Glutamatergic neuron (in vitro differentiated cells): ENCODE measurements around the gene LRP4. TPM values are rescaled to one million over a fixed set of nuclear protein-coding genes. Genes with fewer than 3 reads are reported as not detected.
A peak's percentile ranks its signal among the peaks of the same experiment; 100 is the strongest.

Source experiments
- DNase-seq: peaks from one replicate; pipeline ENCODE4 v3.0.0; 2022
- H3K27ac Mint-ChIP-seq: one replicate; pipeline ENCODE4 v1.8.0; 2020; ENCODE audit warnings: mild to moderate bottlenecking, mixed read lengths, inconsistent platforms; ENCODE audit not compliant: unreplicated experiment
- H3K27me3 Mint-ChIP-seq: one replicate; pipeline ENCODE4 v1.8.0; 2020; ENCODE audit warnings: mild to moderate bottlenecking, moderate library complexity, mixed read lengths, inconsistent platforms; ENCODE audit not compliant: unreplicated experiment
- H3K36me3 Mint-ChIP-seq: one replicate; pipeline ENCODE4 v1.8.0; 2020; ENCODE audit warnings: mild to moderate bottlenecking, mixed read lengths, inconsistent platforms; ENCODE audit not compliant: unreplicated experiment
- H3K4me1 Mint-ChIP-seq: one replicate; pipeline ENCODE4 v1.8.0; 2020; ENCODE audit warnings: mild to moderate bottlenecking, low read depth, mixed read lengths, inconsistent platforms; ENCODE audit not compliant: unreplicated experiment
- H3K4me3 Mint-ChIP-seq: one replicate; pipeline ENCODE4 v1.8.0; 2020; ENCODE audit warnings: mild to moderate bottlenecking, mixed read lengths, inconsistent platforms; ENCODE audit not compliant: unreplicated experiment
- H3K9me3 Mint-ChIP-seq: one replicate; pipeline ENCODE4 v1.8.0; 2020; ENCODE audit warnings: mild to moderate bottlenecking, moderate library complexity, mixed read lengths, inconsistent platforms; ENCODE audit not compliant: unreplicated experiment
- CTCF ChIP-seq: fragments of 200-600 bp; sonication (generic); IDR thresholded peaks from one replicate; pipeline ENCODE4 v1.5.0; 2021; ENCODE audit not compliant: partially characterized antibody, unreplicated experiment
- total RNA-seq: library from RNA; stranded (reverse); fragmentation: NEBNext Ultra II Directional; extraction: Animal tissue kit (Norgen Biotek cat#: 25700); gene quantifications from one replicate; pipeline ENCODE4 v1.2.1, GENCODE V29; 2021; ENCODE audit not compliant: unreplicated experiment

LRP4 gene
- total RNA-seq, 1 donor from 2014 or later, result 25.0 TPM

GRCh38 chr11:46845740-46846509 lies 72.4 kb downstream of the LRP4 start, which contains the start of gene CKAP5:
CKAP5 (minus strand) TSS chr11:46846280; CDS start chr11:46821231, 25,049 bp downstream.
- peak; percentile 90 for DNase-seq
- Mint-ChIP-seq H3K4me3 (peak within 1 kb of the TSS; percentile 92), H3K36me3 (no peaks in the 10 kb centered on the region), H3K27me3 (peaks cover 6% of the 10 kb centered on the region), H3K9me3 (no peaks in the 10 kb centered on the region), H3K27ac (peak within 1 kb of the TSS; percentile 89), H3K4me1 (peaks cover 4% of the 10 kb centered on the region)
- no peak for TF ChIP-seq CTCF

GRCh38 chr11:46845440-46845739 lies 73.0 kb downstream of the LRP4 start:
- H3K9me3 Mint-ChIP-seq, result no peaks in the 10 kb centered on the region
- peaks cover 6% of the 10 kb centered on the region for H3K27me3 Mint-ChIP-seq
- H3K4me1 Mint-ChIP-seq, result peaks cover 4% of the 10 kb centered on the region
- no peak for DNase-seq
- H3K27ac Mint-ChIP-seq, result peak overlapping the region; percentile 77
- no peaks in the 10 kb centered on the region for H3K36me3 Mint-ChIP-seq
- peak overlapping the region; percentile 87 for H3K4me3 Mint-ChIP-seq
- TF ChIP-seq CTCF, result no peak

- DNase-seq, result no peak
- H3K4me1 Mint-ChIP-seq, result peaks cover 4% of the 10 kb centered on the region
- no peaks in the 10 kb centered on the region for H3K9me3 Mint-ChIP-seq
- H3K36me3 Mint-ChIP-seq, result no peaks in the 10 kb centered on the region
- peaks cover 3% of the 10 kb centered on the region for H3K27me3 Mint-ChIP-seq
- no peak for TF ChIP-seq CTCF
- no peak overlapping the region for H3K4me3 Mint-ChIP-seq
- H3K27ac Mint-ChIP-seq, result no peak overlapping the region
These were observed 78.2 kb downstream of the LRP4 start for GRCh38 chr11:46840116-46840515.

GRCh38 chr11:46838501-46838900 lies 79.8 kb downstream of the LRP4 start:
- no peak for TF ChIP-seq CTCF
- Mint-ChIP-seq H3K4me1 (peaks cover 4% of the 10 kb centered on the region), H3K27me3 (peaks cover 2% of the 10 kb centered on the region), H3K4me3 (no peak overlapping the region), H3K27ac (no peak overlapping the region), H3K9me3 (no peaks in the 10 kb centered on the region), H3K36me3 (no peaks in the 10 kb centered on the region)
- no peak for DNase-seq

- no peak for TF ChIP-seq CTCF
- no peaks in the 10 kb centered on the region for H3K27me3 Mint-ChIP-seq
- H3K9me3 Mint-ChIP-seq, result no peaks in the 10 kb centered on the region
- no peak overlapping the region for H3K27ac Mint-ChIP-seq
- DNase-seq, result no peak
- no peaks in the 10 kb centered on the region for H3K36me3 Mint-ChIP-seq
- H3K4me1 Mint-ChIP-seq, result peaks cover 7% of the 10 kb centered on the region
- no peak overlapping the region for H3K4me3 Mint-ChIP-seq
These were observed 80.5 kb downstream of the LRP4 start for GRCh38 chr11:46837860-46838259.
